GM23338 (cell line): ENCODE results near the gene ARPC5.

ENCODE experiments used
- CREB1 ChIP-seq: fragments of 250-450 bp; sonication (Bioruptor Pico); IDR thresholded peaks from 2 replicates; pipeline ENCODE4 v1.5.0; 2020; ENCODE audit warnings: low read depth, mild to moderate bottlenecking, moderate library complexity
- EZH2phosphoT487 ChIP-seq: fragments of 200-600 bp; sonication (generic); IDR thresholded peaks from one replicate; pipeline ENCODE4 v1.8.1; 2018; ENCODE audit warnings: antibody characterized with exemption; ENCODE audit not compliant: unreplicated experiment
- POLR2AphosphoS5 ChIP-seq: IDR thresholded peaks from 2 replicates; pipeline ENCODE4 v1.6.1; 2016; ENCODE audit warnings: antibody characterized with exemption, low read depth
- STAT1 ChIP-seq: IDR thresholded peaks from one replicate; pipeline ENCODE4 v1.6.1; 2016; ENCODE audit warnings: antibody characterized with exemption; ENCODE audit not compliant: unreplicated experiment
- TF ChIP-seq, protein P1 (sequence below), 2 experiments: fragments of 200-600 bp in 1 of 2; sonication (generic) in 1 of 2; conservative IDR thresholded peaks; 2 replicates each; pipeline versions ENCODE4 v1.5.1 to v1.6.1; 2016 to 2017; ENCODE audit warnings: antibody characterized with exemption in 2 of 2, low read depth in 2 of 2, mild to moderate bottlenecking in 2 of 2, moderate library complexity in 1 of 2

DNA sequence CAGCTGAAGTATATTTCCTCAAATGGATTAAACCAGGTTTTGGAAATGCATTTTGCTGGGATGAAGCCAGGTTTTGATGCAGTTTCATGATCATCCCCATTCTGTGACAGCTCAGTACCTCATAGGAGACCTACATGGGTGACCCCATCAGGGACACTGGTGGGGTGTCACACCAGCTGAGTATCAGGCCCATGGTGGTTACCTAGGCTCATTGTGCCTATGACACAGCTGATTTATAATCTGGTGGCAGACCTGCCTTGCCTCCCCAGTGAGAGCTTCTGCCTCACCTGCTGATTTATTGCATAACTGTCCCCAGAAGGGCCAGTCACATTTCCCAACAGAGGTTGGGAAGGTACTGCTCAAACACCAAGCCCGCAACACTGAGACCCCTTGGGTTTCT lies 49.1 kb downstream of the ARPC5 start:
- TF ChIP-seq EZH2phosphoT487 (no peak), CREB1 (CRISPR knock-in tag) (no peak), STAT1 (no peak), POLR2AphosphoS5 (no peak)
- TF ChIP-seq, protein P1, sequence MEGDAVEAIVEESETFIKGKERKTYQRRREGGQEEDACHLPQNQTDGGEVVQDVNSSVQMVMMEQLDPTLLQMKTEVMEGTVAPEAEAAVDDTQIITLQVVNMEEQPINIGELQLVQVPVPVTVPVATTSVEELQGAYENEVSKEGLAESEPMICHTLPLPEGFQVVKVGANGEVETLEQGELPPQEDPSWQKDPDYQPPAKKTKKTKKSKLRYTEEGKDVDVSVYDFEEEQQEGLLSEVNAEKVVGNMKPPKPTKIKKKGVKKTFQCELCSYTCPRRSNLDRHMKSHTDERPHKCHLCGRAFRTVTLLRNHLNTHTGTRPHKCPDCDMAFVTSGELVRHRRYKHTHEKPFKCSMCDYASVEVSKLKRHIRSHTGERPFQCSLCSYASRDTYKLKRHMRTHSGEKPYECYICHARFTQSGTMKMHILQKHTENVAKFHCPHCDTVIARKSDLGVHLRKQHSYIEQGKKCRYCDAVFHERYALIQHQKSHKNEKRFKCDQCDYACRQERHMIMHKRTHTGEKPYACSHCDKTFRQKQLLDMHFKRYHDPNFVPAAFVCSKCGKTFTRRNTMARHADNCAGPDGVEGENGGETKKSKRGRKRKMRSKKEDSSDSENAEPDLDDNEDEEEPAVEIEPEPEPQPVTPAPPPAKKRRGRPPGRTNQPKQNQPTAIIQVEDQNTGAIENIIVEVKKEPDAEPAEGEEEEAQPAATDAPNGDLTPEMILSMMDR (conservative IDR thresholded peaks at IDR 0.05; ENCODE audit: low read depth in 2 of 2): no peak
